HUDEP-2 (cell line): ENCODE results near the gene PGBD2.
A peak's percentile ranks its signal among the peaks of the same experiment; 100 is the strongest.

ENCODE experiments used
- DNase-seq, 76 experiments: peaks; one replicate each; lab custom pipeline; 2025; ENCODE audit not compliant: unreplicated experiment in 76 of 76; lab: John Stamatoyannopoulos, UW

PGBD2 gene, protein sequence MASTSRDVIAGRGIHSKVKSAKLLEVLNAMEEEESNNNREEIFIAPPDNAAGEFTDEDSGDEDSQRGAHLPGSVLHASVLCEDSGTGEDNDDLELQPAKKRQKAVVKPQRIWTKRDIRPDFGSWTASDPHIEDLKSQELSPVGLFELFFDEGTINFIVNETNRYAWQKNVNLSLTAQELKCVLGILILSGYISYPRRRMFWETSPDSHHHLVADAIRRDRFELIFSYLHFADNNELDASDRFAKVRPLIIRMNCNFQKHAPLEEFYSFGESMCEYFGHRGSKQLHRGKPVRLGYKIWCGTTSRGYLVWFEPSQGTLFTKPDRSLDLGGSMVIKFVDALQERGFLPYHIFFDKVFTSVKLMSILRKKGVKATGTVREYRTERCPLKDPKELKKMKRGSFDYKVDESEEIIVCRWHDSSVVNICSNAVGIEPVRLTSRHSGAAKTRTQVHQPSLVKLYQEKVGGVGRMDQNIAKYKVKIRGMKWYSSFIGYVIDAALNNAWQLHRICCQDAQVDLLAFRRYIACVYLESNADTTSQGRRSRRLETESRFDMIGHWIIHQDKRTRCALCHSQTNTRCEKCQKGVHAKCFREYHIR

DNA sequence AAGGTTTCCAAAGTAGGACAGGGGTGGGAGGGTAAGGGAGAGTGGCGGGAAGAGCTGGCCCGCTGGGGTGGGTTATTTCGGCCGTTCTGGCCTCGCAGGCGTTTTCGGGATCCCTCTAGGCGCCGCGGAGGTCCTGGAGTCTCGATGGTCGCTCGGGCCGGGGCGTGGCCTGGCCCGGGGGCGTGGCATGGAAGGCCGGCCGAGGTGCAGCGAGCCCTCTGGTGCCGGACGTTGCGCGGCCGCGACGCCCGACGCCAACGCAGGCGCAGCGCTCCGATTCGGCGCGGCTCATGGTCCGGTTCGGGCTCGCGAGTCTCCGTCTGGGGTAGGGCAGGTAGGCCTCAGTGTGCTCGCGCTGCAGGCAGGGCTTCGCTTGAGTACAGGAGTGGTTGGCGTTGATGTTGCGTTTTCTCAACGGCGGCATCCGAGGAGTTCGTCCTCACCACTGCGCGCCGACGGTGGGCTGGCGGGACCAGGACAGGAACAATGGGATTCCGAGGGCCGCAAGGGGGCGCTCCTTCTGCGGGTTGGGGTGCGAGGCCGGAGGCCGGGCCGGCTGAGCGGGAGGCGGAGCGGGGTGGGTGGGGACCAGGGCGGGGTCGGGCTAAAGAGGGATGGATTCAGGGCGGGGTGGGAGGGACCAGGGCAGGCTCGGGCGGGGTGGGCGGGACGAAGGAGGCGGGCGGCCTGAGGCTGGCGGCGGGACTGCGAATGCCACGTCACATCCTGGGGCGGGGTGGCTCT lies at the start of gene PGBD2:
PGBD2 (plus strand) TSS at position 227 of the 744 bp plus-strand sequence. CDS start 7,628 bp downstream, outside the sequence.
- peak in 74 of 76 experiments; percentile 51 to 100 (median 93) for DNase-seq

DNA sequence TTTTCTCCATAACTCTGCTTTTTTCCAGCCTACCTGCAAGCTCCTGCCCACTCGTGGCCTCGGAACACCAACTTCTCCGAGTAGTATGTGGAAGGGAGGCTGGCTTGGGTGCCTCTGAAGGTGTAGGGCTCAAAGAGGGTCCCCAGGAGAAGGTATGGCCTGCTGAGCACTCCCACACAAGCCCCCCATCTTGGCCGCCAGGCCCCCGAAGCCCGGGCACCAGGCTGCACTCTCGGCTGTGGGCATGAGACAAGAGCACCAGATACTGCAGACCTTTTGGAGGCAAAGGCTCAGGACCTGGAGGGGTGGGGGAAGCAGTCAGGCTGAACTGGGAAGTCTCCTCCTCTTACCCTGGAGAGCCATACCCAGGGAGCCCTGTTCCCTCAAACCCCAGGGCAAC lies 48.8 kb upstream of the PGBD2 start:
- peak in 6 of 76 experiments; percentile 2 to 31 (median 17) for DNase-seq

DNA sequence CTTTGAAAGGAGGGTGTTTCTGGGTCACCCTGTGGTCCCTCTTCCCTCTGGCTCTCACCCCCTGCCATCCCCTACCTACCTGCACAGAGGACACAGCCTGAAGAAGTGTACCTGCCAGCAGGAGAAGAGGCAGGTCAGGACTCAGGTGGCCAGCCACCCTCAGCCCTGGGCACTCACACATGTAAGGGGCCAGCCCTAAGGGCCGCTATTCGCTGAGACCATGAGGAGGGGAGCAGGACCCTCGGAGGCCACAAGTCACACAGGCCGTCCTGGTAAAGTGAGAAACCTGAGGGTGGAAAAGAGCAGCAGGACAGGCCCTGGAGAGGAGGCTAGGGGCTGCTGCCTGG lies 48.3 kb upstream of the PGBD2 start:
- DNase-seq = peak in 3 of 76 experiments; percentile 48 to 51 (median 50)

DNA sequence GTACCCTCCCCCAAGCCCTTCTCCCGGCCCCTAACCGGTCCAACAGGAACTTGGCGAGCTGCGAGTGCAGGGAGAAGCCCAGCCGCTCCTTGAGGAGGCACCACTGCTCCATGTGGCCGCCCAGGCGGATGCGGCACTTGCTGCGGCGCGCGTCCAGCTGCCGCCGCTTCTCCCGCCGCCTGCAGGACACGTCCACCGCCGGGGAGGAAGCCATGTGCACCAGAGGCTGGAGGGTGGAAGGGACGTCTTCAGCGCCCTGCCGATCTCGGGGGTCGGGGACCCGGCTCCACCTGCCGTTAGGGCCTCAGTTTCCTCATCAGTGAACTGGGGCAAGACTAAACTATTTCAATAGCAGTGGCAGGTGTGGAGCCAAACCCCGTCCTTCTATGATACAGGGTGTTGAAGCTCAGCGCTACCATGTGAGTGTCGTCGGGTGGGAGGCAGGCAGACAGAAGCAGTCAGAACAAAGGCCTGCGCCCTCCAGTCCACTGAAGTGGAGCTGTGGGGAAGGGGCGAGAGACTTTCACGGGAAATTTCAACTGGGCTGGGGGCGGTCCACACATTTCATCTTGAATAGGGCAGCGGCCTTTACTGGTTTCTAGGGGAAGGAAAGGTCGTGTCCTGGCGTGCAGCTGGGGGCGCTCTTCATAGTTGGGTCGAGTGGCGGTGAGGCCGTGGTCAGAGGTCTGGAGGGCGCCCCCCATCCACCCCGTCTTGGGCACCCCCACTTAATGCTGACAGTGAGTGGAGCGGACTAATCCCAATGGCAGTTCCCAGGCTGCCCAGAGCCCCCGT lies 47.7 kb upstream of the PGBD2 start:
- peak in 58 of 76 experiments; percentile 30 to 94 (median 78) for DNase-seq

DNA sequence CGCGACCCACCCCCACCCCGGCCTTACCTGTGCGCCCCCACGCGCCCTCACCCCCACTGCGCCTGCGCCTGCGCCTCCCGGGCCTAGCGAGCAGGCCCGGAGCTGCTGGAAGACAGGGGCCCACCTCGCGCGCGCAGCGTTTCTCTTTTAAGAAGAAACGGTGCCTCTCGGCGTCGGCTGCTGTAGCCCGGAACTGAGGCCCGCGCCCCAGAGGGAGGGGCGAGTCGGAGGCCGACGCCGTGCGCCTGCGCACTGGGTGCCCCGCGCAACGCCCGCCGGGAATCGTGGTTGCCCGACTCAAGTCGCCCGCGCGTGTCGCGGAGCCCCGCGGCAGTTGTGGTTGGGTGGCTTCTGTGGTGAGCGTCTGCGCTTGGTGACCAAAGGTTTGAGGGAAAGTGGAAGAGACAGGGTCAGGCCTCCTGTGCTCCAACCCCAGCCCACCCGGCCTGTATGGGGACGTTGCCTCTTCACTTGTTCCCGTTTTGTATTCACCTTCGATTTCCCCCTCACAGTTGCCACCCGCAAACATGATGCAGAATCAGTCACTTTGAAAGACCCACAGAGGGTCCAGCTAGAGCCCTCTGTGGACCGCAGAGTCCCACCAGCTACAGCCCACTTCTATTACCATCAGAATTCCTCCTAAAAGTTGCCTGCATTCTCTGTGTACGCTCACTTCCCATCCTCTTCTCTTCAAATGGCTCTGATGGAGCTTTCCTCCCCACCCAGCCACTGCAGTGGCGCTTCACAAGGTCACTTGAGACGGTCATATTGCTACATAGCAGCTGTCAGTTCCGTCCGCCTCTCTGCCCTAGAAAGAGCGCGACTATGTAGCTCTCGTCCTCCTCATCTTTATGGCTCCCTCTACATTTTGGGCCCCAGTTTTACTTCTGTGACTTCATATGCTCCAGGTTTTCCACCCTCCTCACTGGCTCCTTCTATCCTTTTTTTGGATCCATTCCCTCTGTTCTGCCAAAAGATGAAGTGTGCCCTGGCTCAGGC lies 46.8 kb upstream of the PGBD2 start, which contains the start of gene ZNF692:
ZNF692 (minus strand) TSS at position 195 of the 999 bp plus-strand sequence. CDS start 776 bp downstream, outside the sequence.
- peak in 74 of 76 experiments; percentile 69 to 97 (median 95) for DNase-seq

DNA sequence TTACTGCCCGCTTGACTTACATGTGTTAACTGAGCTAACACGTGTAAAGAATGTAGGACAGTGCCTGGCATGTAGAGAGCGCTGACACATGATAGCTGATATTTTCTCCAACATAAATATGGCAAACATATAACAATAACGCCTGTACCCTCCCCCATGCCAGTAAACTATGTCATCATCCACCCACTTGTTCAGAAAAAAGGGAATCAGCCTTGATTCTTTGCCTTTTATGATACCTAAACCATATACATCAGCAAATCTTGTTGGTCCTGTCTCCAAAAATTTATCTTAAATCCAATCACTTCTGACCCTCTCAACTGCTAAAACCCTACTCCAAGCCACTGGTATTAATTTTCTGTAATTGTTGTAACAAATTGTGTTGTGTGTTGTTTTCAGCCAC lies 46.0 kb upstream of the PGBD2 start:
- DNase-seq = no peak

DNA sequence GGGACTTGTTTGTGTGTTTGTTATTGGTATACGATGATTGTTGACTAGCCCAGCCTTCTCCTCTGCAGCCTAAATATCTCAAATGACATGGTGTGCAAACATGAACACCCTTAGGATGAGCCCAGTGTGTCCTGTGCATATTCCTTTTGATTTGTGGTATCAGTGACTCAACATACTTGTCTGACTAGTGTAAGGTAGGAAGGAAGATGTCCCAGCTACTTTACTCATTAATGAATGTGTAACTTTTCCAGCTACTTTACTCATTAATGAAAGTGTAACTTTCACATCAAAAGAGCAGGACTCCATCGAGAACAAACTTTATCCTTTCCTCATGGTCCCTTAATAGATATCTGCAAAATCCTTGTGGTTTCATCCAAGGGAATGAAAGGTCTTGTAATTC lies 44.4 kb upstream of the PGBD2 start:
- DNase-seq = no peak

DNA sequence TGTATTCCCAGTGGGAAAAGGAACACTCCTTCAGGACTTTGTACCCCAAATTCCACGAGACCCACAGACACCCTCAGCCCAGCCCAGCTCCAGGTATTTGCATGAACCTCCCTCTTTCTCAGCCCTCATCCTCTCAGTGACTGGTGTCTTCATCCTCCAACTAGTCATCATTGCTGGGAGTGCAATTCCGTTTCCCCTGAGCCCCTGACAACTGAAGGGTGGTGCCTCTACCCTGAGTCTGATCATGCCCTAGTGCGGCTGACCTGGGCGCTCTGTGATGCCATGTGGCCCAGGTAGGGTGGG lies 43.4 kb upstream of the PGBD2 start:
- DNase-seq = no peak

DNA sequence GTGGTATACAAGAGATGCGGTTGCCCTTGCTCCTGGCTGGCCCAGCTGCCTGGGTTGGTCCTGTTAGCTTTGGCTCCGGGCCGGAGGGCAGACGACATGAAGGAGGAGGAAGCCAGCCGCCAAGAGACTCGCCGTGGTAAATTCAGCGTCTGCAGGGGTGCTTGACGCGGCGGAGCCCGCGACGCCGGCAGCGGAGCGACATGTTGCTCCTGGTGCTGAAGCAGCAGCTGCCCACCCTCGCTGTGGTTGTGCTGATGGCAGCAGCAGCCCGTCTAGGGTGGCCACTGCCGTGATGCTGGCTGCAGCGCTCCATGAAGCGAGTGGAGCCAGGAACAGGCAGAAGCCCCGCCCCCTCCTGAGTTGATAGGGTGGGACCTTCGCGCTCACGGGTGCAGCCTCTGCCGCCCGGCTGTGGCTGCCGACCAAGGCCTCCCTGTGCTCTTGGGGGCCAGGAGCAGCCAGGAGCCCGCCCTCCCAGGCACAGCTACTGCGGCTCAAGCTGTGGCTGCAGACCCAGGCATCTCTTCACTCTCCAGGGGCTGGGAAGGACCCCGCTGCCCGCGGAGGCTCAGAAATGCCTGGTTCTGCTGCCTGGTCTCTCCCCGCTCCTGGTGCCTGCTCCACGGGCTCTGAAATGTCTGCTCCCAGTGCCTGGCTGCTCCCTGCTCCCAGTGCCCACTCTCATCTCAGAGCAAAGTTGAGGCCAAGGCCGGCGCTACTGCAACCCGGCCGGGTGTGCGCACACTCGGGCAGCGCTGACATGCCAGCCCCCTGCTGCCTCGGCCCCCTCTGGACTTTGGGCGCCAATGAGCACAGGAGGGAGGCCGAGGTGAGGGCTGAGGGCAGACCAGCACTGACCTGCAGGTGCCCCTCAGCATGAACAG lies 42.8 kb upstream of the PGBD2 start:
- DNase-seq = peak in 67 of 76 experiments; percentile 11 to 86 (median 66)

DNA sequence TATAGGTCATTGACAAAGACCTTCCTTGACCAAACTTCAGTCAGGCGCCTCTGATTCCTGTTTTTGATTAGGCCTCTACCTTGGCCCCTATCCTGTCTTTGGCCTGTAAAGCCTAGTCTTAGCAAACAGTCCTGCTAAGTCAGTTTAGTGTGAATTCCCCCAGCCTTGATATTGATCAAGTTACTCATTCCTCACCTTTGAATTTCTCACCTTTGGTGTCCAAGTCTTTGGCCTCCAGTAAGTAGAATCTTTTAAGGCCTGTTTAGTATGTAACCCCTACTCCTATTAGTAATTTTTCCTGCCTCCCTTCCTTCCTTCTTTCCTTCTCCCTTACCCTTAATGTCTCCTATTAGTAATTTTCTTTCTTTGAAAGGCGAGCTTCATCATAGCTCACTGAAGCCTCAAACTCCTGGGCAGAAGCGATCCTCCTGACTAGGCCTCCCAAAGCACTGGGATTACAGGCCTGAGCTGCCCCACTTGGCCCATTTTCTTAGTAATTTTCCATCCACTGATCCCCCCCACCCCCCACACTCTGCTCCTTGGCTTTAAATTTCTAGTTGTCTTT lies 34.1 kb upstream of the PGBD2 start:
- peak in 2 of 76 experiments; percentile 6 to 23 for DNase-seq

DNA sequence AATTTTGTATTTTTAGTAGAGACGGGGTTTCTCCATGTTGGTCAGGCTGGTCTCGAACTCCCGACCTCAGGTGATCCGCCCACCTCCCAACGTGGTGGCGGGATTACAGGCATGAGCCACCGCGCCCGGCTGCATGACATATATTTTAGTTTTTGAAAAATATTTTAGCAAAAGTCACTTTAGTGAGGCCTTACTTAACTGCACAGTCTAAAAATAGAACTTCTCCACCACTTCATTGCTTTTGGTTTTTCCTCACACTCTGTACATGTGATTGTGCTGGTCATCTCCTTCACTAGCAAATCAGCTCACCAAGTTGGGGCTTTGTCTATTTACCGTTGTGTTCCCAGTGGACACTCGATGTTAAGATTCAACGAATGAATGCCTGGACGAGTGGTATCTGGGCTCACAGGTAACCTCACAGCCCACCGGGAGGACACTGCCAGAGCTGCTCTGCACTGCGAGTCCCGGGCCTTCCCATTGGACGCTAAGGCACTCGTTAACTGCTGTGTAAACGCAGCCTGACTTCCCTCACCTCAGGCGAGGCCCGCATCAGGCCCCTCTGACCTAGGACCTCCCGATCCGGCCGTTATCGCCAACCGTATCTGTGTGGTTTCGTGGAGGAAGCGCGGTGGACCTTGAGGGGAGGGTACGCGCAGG lies 33.2 kb upstream of the PGBD2 start:
- peak in 73 of 76 experiments; percentile 17 to 94 (median 67) for DNase-seq

DNA sequence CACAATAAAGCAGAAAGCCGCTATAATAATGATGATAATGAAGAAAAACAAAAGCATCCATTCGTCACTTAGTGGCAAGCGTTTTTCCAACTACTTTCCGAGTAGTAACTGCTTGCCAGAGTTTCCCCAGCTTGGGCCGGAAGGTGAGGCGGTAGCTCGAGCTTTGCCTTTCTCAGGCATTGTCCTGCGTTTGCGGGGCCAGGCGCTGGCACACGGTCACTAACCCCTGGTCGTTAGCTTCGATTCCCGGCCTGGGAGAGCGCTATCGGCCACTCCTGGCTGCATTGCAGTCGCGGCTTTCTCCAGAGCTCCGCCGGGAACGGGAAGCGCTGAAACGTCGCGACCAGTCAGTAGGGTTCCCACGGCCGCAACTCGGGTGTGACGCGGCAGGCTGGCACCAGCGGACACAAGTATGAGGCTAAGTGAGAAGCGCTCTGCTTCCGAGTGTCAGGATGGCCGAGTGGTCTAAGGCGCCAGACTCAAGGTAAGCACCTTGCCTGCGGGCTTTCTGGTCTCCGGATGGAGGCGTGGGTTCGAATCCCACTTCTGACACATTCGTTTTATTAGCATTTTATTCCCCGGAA lies 32.5 kb upstream of the PGBD2 start:
- DNase-seq = peak; percentile 51 to 99 (median 95)

DNA sequence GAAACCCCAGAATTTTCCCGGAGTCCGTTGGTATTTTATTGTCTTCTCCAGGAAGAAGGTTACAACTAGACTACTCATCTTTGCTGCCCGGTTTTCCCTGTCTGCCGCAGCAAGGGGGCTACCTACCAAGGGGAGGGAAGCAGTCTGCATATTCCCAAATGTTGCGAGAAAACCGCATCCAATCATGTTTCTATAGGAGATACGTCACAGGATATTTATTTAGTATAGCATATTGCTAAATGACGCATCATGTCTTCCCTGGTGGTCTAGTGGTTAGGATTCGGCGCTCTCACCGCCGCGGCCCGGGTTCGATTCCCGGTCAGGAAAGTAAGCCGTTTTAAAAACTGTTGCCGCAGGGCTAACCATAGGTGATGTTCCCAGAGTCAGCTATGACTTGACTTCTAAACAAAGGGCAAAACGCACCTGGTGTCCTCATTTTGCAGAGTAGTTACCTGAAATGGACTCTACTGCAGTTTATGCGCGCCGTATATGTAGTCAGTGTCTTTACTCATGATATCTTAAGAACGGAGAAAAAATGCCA lies 32.0 kb upstream of the PGBD2 start:
- DNase-seq = peak in 72 of 76 experiments; percentile 31 to 99 (median 84)

DNA sequence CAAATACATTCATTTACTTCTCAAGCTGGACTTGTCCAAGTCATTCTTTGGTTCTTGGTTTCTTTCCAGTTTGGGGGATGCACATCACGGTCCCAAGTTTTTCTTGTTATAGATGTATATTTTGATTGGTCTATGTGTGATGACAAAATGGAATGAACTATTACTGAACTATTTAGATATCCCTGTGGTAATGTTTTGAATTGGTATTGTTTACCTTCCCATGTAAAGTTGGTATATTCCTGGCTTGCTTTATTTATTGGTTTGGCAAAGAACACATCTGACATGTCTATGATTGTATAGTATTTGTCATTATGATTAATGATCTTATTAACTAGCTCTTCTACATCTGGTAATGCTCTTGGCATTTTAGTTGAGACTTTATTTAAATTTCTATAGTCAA lies 24.8 kb upstream of the PGBD2 start:
- DNase-seq = peak in 1 of 76 experiments; percentile 22

DNA sequence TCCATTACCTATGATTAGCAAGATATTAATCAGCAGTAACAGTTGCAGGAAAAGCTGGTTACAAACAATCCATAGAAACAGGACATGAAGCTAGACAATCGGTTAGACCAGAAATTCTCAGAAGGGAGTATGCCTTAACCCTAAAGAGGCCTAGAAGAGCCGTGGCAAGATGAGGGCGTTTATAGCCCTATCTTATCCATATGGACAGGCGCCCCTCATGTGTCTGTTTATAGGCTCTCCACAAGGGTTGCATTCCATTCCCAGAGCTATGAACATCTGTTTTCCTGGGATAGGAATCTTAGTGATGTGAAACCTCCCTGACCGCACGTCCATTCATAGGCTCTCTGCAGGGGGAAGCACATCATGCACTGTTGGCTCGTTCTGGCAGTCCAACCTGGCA lies 23.6 kb upstream of the PGBD2 start:
- DNase-seq = peak in 35 of 76 experiments; percentile 8 to 78 (median 44)

DNA sequence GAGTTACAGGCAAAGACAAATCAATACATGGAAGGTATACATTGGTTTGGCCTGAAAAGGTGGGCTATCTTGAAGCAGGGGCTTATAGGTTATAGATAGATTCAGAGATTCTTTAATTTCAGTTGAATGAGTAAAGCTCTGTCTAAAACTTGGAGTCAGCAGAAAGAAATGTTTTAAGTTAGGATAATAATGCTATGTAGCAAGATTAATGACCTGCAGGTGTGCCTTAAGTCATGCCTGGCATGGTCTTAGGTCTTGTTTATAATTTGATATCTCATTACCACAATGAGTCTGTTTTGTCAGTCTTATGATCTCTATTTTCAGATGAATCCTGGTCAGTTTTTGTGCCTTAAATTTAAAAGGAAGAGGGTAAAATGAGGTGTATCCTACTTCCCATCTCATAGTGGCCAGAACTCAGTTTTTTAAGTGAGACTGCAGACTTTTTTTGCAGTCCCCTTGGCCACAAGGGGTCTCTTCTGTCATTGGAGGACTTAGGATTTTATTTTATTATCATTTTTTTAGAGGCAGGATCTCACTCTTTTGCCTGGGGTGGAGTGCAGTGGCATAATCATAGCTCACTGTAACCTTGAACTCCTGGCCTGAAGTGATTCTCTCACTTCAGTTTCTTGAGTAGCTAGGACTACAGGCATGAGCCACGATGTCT lies 21.3 kb upstream of the PGBD2 start:
- DNase-seq = peak in 13 of 76 experiments; percentile 8 to 56 (median 33)
